Mesothelial cell of epicardium (in vitro differentiated cells): ENCODE data around the gene GPSM1. TPM values are rescaled to one million over a fixed set of nuclear protein-coding genes. Genes with fewer than 3 reads are reported as not detected.

ENCODE experiments used
- DNase-seq, 2 experiments: peaks; one replicate each; pipeline ENCODE4 v3.0.0; 2021; ENCODE audit warnings: low spot score in 2 of 2; ENCODE audit not compliant: unreplicated experiment in 2 of 2
- H3K27ac Mint-ChIP-seq: 2 replicates; pipeline ENCODE4 v1.8.0; 2021; ENCODE audit warnings: mixed read lengths
- H3K27me3 Mint-ChIP-seq: 2 replicates; pipeline ENCODE4 v1.8.0; 2021; ENCODE audit warnings: low read depth, mixed read lengths
- H3K36me3 Mint-ChIP-seq: 2 replicates; pipeline ENCODE4 v1.8.0; 2021; ENCODE audit warnings: mixed read lengths
- H3K4me1 Mint-ChIP-seq: 2 replicates; pipeline ENCODE4 v1.8.0; 2021; ENCODE audit warnings: mixed read lengths
- H3K4me3 Mint-ChIP-seq: 2 replicates; pipeline ENCODE4 v1.8.0; 2021; ENCODE audit warnings: mild to moderate bottlenecking, moderate library complexity, mixed read lengths
- H3K9me3 Mint-ChIP-seq: 2 replicates; pipeline ENCODE4 v1.8.0; 2021; ENCODE audit warnings: mixed read lengths
- total RNA-seq: library from RNA; stranded (reverse); gene quantifications from 3 replicates; pipeline ENCODE4 v1.2.1, GENCODE V29; 2021
- TF ChIP-seq, protein P1 (sequence below): fragments of 200-600 bp; sonication (generic); IDR thresholded peaks from one replicate; pipeline ENCODE4 v1.5.0; 2021; ENCODE audit warnings: antibody characterized with exemption; ENCODE audit not compliant: unreplicated experiment

The GPSM1 gene
- total RNA-seq, 1 donor from 2014 or later: 102 TPM

DNA sequence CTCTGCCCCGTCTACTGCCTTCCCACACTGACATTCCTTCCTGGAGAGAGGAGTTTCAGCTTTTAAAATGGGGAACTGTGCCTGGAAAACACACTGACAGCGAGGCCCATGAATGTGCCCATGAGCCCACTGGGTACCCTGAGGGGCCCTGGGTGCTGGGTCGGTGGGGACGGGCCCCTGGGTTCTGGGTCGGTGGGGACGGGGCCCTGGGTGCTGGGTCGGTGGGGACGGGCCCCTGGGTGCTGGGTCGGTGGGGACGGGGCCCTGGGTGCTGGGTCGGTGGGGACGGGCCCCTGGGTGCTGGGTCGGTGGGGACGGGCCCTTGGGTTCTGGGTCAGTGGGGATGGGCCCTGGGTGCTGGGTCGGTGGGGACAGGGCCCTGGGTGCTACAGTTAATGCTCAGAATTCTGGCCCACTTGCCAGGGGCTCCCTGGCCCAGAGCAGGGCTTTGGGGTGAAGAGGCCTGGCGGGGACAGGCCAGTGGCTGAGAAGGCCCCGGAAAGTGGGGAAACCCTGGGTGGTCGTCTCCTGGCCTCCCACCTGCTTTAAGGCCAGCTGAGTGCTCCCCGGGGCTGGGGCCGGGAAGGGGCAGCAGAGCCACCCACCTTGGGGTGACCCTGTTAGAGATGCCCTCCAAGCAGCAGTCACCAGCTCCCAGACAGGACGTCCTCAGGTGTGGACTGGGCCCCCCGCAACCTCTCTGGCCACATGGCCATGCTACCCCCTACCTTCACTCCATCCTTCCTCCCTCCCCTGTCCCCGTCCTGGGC, 2.5 kb downstream of the GPSM1 start:
- Mint-ChIP-seq H3K9me3 (no peaks in the 10 kb centered on the region), H3K27me3 (no peaks in the 10 kb centered on the region), H3K27ac (no peak overlapping the region), H3K4me3 (peak overlapping the region; percentile 86), H3K4me1 (peaks cover 28% of the 10 kb centered on the region), H3K36me3 (no peaks in the 10 kb centered on the region)
- no peak for DNase-seq
- TF ChIP-seq, protein P1, sequence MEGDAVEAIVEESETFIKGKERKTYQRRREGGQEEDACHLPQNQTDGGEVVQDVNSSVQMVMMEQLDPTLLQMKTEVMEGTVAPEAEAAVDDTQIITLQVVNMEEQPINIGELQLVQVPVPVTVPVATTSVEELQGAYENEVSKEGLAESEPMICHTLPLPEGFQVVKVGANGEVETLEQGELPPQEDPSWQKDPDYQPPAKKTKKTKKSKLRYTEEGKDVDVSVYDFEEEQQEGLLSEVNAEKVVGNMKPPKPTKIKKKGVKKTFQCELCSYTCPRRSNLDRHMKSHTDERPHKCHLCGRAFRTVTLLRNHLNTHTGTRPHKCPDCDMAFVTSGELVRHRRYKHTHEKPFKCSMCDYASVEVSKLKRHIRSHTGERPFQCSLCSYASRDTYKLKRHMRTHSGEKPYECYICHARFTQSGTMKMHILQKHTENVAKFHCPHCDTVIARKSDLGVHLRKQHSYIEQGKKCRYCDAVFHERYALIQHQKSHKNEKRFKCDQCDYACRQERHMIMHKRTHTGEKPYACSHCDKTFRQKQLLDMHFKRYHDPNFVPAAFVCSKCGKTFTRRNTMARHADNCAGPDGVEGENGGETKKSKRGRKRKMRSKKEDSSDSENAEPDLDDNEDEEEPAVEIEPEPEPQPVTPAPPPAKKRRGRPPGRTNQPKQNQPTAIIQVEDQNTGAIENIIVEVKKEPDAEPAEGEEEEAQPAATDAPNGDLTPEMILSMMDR: no peak

DNA sequence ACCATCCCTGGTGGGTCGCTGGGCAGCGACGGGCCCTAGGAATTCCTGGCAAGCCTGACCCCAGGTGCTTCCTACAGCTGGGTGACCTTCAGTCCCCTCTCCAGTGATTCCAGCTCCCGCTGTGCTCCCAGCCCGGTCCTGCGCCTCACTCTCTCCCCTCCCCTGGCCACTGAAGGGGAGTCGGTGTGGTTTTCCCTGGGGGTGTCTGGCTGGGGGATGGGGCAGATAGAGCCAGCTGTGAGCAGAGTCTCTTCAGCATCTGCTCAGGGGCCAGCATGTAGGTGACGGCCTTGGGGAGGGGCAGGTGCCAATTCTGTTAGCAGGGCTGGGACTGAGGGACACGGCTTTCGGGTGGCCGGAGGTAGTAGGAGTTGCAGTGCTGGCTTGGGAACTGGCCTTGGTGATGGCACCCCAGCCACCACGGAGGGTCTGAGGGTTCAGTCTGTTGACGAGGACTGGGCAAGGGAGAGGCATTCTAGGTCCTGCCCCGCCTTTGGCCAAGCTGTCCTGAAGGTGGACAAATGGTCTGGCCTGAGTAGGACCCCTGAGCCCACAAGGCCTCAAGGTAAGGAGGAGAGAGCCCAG, 3.2 kb downstream of the GPSM1 start:
- DNase-seq: no peak
- H3K9me3 Mint-ChIP-seq: no peaks in the 10 kb centered on the region
- no peaks in the 10 kb centered on the region for H3K27me3 Mint-ChIP-seq
- TF ChIP-seq, protein P1: no peak
- peaks cover 28% of the 10 kb centered on the region for H3K4me1 Mint-ChIP-seq
- H3K36me3 Mint-ChIP-seq: no peaks in the 10 kb centered on the region
- peak overlapping the region; percentile 30 for H3K4me3 Mint-ChIP-seq
- no peak overlapping the region for H3K27ac Mint-ChIP-seq

DNA sequence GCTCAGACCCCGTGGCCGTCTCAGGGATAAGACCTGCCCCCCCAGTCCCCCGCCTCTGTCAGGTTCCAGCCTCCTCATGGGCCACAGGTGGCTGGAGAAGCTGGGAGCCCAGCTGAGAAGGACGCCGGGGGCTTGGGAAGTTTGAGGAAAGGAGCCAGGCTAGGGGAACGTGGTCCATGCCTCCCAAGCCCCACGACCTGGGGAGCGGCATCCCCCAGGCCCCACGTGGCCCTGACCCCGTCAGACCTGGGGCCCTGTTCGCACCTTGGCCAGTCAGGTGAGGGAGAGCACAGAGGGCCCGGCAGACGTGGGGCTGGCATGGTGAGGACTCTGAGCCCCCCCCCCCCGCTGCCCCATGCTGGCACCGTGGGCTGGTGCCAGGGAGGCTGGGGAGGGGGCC, 3.7 kb downstream of the GPSM1 start:
- H3K27ac Mint-ChIP-seq: no peak overlapping the region

DNA sequence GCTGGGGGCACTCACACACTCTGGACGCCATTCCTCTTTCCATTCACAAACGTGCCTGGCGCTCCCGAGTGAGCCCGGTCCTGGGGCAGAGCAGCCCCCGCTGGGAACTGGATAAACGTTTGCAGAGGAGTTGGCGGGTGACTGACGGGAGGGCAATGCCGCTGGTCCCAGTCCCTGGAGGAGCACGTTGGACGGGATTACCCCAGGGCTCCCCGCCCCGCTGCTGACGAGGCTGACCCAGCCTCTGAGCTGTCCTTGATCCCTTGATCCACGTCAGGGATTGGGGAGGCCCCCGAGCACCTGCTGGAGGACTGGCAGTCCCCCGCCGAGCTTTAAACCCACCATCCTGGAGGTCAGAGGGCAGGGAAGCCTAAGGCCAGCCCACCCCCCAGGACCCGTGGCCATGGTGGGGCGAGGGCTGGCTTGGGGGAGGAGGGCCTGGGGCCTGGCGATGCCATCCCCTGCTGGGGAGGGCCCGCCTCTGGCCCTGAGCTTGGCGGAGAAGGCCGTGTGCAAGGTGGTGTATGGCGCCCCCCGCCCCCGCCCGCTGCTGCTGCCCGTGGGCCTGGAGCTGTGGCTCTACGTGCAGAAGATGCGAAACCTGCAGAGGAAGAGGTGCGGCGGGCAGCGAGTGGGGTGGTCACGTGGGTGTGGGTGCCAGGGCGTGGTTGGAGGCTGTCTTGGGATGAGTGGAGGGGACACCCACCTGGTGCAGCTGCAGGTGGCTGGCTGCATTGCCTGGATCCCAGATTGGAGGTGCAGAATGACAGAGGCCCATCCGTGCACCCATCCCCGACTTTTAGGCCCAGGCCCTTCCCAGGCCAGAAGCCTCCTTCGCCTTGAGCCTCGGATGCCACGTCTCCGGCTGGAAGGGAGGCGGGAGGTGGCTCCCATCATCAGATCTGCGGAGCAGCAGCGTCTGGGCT, 4.5 kb downstream of the GPSM1 start:
- peaks cover 16% of the 10 kb centered on the region for H3K4me1 Mint-ChIP-seq
- no peak overlapping the region for H3K4me3 Mint-ChIP-seq
- H3K27me3 Mint-ChIP-seq: no peaks in the 10 kb centered on the region
- H3K9me3 Mint-ChIP-seq: no peaks in the 10 kb centered on the region
- DNase-seq: no peak
- no peaks in the 10 kb centered on the region for H3K36me3 Mint-ChIP-seq
- H3K27ac Mint-ChIP-seq: no peak overlapping the region
- TF ChIP-seq, protein P1: no peak

More for the DNA sequence above, 3.7 kb downstream of the GPSM1 start:
- H3K4me1 Mint-ChIP-seq: peaks cover 23% of the 10 kb centered on the region
- no peaks in the 10 kb centered on the region for H3K36me3 Mint-ChIP-seq
- TF ChIP-seq, protein P1: no peak
- no peak overlapping the region for H3K4me3 Mint-ChIP-seq
- no peaks in the 10 kb centered on the region for H3K9me3 Mint-ChIP-seq
- H3K27me3 Mint-ChIP-seq: no peaks in the 10 kb centered on the region
- DNase-seq: no peak

DNA sequence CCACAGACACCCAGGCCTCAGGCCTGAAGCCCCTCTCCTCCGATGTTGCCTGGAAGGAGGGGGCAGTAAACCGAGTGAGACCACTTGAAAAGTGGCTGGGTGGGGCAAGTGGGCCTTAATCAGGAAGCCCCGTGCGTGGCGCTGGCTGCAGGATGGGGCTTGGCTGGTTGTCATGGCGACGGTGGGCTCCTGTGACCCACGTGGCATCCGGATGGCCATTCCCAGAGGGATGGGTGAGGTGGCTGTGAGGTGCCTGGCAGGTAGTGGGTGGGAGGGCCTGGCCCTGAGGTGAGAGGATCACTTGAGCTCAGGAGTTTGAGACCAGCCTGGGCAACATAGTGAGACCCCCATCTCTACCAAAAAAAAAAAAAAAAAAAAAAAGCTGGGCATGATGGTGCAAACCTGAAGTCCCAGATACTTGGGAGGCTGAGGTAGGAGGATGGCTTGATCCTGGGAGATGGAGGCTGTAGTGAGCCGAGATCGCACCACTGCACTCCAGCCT, 5.2 kb downstream of the GPSM1 start:
- Mint-ChIP-seq H3K27me3 (no peaks in the 10 kb centered on the region), H3K36me3 (no peaks in the 10 kb centered on the region), H3K4me1 (peaks cover 15% of the 10 kb centered on the region), H3K9me3 (no peaks in the 10 kb centered on the region), H3K4me3 (no peak overlapping the region), H3K27ac (no peak overlapping the region)
- no peak for DNase-seq
- TF ChIP-seq, protein P1: no peak
